ENCODE data around the gene FAM210A.

DNA sequence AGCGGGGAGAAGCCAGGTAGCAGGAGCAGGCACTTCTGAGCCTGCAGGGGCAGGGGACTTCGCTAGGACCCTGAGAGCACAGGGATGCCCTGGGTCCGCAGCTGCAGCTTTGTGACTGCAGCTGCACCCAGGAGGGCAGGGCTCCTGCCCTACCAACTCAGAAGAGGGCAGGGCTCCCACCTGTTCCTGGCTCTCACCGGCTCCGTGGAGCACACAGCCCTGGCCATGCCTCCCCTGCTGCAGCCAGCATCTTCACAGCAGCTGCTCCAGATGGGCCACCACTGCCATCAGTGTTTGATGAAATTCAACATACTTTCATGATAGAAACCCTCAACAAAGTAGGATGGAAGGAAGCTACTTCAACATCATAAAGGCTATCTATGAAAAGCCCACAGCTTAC is 92.7 kb downstream of the FAM210A start:
- TF ChIP-seq CTCF (IDR thresholded peaks at IDR 0.05) (no peak), EZH2phosphoT487 (IDR thresholded peaks at IDR 0.05) (no peak), EZH2 (IDR thresholded peaks at IDR 0.05) (no peak)
